Neural crest cell (in vitro differentiated cells): Measurements from ENCODE around the gene NR2C2. TPM values are rescaled to one million over a fixed set of nuclear protein-coding genes. Genes with fewer than 3 reads are reported as not detected.

Experiments used
- DNase-seq: peaks from one replicate; pipeline ENCODE4 v3.0.0; 2021; ENCODE audit warnings: low read depth, mixed read lengths, low spot score
- H3K27ac Mint-ChIP-seq: one replicate; pipeline ENCODE4 v1.8.0; 2021; ENCODE audit warnings: mild to moderate bottlenecking, mixed read lengths; ENCODE audit not compliant: unreplicated experiment
- H3K27me3 Mint-ChIP-seq: 2 replicates; pipeline ENCODE4 v1.8.0; 2021; ENCODE audit warnings: low read depth, mild to moderate bottlenecking, mixed read lengths
- H3K36me3 Mint-ChIP-seq: 2 replicates; pipeline ENCODE4 v1.8.0; 2021; ENCODE audit warnings: low read depth, mild to moderate bottlenecking, mixed read lengths
- H3K4me1 Mint-ChIP-seq: 2 replicates; pipeline ENCODE4 v1.8.0; 2021; ENCODE audit warnings: mixed read lengths
- H3K4me3 Mint-ChIP-seq: one replicate; pipeline ENCODE4 v1.8.0; 2021; ENCODE audit warnings: mild to moderate bottlenecking, mixed read lengths
- H3K9me3 Mint-ChIP-seq: 2 replicates; pipeline ENCODE4 v1.8.0; 2021; ENCODE audit warnings: mixed read lengths
- total RNA-seq: library from RNA; stranded (reverse); gene quantifications from 2 replicates; pipeline ENCODE4 v1.2.1, GENCODE V29; 2021
- TF ChIP-seq, protein P1 (sequence below): fragments of 200-600 bp; sonication (generic); conservative IDR thresholded peaks from 2 replicates; pipeline ENCODE4 v1.5.0; 2021; ENCODE audit warnings: antibody characterized with exemption, mild to moderate bottlenecking

NR2C2 gene
- total RNA-seq, 1 donor from 2014 or later = 34.4 TPM

DNA sequence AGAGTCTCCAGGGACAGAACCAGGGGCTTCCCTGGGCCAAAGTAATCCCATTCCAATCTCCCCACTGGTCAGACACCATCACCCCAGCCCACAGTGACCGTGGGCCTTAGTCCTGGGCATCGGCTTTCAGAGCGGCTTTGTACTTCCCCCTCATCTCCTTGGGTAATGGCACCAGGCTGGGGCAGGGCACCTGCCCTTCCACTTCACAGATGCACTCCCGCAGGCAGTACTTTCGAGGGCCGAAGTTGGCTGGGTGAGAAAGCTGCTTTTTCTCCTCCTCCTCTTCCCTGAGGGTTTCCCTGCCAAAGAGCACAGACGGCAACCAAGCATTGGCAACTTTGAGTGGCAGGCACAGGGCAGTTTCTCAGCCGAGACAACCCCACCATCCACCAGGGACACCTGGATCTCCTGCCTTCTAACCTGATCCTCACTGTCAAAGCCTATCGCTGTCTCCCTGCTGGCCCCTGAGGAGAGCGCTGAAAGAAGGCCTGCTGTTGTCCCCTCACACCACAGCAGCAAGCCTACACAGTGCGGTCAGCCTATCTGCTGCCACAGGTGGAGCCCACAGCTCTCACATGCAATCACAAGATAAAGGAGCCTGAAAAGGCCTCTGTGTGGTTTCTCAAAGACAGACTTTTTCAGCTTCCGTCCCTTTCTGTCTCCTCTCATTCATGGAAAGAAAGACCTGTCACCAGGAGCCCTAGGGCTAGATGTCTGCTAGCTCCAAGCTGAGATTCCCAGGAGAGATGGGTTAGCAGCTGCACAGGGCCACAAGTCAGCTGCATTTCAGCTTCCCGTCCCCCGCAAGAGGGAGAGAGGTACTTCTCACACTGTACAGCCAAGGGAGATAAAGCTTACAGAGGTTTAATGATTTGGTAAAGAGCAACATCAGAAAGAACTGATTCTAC, 105.2 kb downstream of the NR2C2 start:
- Mint-ChIP-seq H3K36me3 (peaks cover 20% of the 10 kb centered on the region), H3K27ac (peak overlapping the region; percentile 81), H3K27me3 (no peaks in the 10 kb centered on the region), H3K9me3 (peaks cover 2% of the 10 kb centered on the region), H3K4me1 (peaks cover 30% of the 10 kb centered on the region), H3K4me3 (no peak overlapping the region)
- DNase-seq = no peak
- TF ChIP-seq, protein P1, sequence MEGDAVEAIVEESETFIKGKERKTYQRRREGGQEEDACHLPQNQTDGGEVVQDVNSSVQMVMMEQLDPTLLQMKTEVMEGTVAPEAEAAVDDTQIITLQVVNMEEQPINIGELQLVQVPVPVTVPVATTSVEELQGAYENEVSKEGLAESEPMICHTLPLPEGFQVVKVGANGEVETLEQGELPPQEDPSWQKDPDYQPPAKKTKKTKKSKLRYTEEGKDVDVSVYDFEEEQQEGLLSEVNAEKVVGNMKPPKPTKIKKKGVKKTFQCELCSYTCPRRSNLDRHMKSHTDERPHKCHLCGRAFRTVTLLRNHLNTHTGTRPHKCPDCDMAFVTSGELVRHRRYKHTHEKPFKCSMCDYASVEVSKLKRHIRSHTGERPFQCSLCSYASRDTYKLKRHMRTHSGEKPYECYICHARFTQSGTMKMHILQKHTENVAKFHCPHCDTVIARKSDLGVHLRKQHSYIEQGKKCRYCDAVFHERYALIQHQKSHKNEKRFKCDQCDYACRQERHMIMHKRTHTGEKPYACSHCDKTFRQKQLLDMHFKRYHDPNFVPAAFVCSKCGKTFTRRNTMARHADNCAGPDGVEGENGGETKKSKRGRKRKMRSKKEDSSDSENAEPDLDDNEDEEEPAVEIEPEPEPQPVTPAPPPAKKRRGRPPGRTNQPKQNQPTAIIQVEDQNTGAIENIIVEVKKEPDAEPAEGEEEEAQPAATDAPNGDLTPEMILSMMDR = no peak

DNA sequence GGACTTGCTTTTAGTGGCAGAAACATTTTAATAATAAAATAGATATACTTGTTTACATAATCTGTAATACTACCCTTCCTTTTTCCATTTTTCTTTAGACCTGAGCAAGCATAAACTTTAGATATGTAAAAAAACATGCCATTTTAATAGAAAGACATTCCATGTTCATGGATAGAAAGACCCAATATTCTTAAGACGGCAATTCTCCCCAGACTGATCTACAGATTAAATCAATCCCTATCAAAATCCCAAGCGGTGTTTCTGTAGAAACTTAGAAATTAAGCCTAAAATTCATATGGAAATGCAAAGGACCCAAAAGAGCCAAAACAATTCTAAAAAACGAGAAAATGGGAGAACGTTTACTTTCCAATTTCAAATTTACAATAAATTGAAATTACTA, 106.2 kb downstream of the NR2C2 start:
- H3K27ac Mint-ChIP-seq = no peak overlapping the region
- TF ChIP-seq, protein P1 = no peak
- H3K36me3 Mint-ChIP-seq = peaks cover 26% of the 10 kb centered on the region
- no peaks in the 10 kb centered on the region for H3K27me3 Mint-ChIP-seq
- no peak overlapping the region for H3K4me3 Mint-ChIP-seq
- H3K9me3 Mint-ChIP-seq = peaks cover 2% of the 10 kb centered on the region
- no peak for DNase-seq
- peaks cover 26% of the 10 kb centered on the region for H3K4me1 Mint-ChIP-seq

DNA sequence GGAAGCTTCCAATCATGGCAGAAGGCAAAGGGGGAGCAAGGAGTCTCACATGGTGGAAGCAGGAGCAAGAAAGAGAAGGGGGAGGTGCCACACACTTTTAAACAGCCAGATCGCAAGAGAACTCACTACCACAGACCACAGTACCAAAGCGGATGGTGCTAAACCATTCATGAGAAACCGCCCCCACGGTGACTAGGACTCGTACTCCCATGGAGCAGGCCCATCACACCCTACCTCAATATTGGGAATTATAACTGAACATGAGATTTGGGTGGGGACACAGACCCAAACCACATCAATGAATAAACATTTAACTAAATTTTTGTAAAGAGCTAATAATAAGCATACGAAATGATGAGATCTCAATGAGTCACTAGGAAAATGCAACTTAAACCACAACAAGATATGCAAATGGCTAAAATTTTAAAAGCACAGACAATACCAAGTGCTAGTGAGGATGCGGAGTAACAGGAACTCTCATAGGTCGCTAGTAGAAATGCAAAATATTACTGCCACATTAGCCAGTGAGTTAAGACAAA, 107.7 kb downstream of the NR2C2 start:
- peak overlapping the region; percentile 82 for H3K27ac Mint-ChIP-seq
- peaks cover 26% of the 10 kb centered on the region for H3K4me1 Mint-ChIP-seq
- H3K9me3 Mint-ChIP-seq = peaks cover 2% of the 10 kb centered on the region
- DNase-seq = no peak
- H3K4me3 Mint-ChIP-seq = peak overlapping the region; percentile 1
- peaks cover 31% of the 10 kb centered on the region for H3K36me3 Mint-ChIP-seq
- TF ChIP-seq, protein P1 = no peak
- H3K27me3 Mint-ChIP-seq = no peaks in the 10 kb centered on the region

DNA sequence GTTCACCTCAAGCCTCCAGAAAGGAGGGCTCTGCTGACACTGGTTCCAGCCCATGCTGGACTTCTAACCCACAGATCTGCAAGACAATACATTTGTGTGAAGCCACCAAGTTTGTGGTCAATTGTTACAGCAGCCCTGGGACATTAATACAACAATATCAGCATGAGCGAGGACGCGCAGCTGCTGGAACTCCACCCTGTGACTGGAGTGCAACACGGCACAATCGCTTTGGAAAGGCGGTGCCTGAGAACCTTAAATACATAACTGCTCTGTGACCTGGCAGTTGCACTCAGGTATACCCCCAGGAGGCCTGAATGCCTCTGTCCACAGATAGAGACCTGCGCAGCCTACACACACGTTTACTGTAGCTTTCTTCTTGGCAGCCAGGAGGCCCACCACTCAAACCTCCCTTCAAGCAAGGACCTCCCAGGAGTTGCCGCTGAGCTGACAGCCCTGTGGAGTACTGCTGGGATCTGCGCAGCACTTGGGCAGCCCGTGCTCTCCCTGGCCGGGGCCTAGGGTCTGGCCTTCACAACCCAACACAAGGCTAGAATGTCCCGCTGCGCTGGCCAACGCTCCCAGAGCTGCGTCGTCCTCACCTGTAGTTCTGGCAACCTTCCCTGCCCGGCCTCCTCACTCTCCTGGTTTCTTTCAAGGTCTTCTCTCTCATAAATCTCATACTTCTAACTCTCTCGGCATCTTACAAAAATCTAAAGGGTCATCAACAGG, 109.5 kb downstream of the NR2C2 start:
- Mint-ChIP-seq H3K27ac (peak overlapping the region; percentile 0), H3K4me1 (peaks cover 24% of the 10 kb centered on the region), H3K4me3 (no peak overlapping the region), H3K9me3 (peaks cover 2% of the 10 kb centered on the region), H3K27me3 (no peaks in the 10 kb centered on the region), H3K36me3 (peaks cover 35% of the 10 kb centered on the region)
- DNase-seq = no peak
- TF ChIP-seq, protein P1 = no peak

DNA sequence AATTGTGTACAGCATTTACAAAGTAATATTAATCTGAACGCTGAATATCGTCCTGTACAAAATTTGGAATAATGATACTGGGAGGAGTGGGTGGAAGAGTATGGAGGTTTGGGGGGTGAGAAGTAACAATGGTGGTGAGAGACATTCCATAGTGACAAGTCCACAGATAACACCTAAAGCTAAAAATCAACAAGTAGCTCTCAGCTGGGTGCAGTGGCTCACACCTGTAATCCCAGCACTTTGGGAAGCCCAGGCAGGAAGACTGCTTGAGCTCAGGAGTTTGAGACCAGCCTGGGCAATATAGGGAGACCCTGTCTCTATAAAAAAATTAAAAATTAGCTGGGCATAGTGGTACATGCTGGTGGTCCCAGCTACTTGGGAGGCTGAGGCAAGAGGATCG, 112.6 kb downstream of the NR2C2 start:
- TF ChIP-seq, protein P1 = no peak
- no peak for DNase-seq
- Mint-ChIP-seq H3K9me3 (peaks cover 2% of the 10 kb centered on the region), H3K27ac (no peak overlapping the region), H3K27me3 (no peaks in the 10 kb centered on the region), H3K4me1 (peaks cover 21% of the 10 kb centered on the region), H3K4me3 (peak overlapping the region; percentile 51), H3K36me3 (peaks cover 32% of the 10 kb centered on the region)
